ENCODE results near the gene TPD52L2.

DNA sequence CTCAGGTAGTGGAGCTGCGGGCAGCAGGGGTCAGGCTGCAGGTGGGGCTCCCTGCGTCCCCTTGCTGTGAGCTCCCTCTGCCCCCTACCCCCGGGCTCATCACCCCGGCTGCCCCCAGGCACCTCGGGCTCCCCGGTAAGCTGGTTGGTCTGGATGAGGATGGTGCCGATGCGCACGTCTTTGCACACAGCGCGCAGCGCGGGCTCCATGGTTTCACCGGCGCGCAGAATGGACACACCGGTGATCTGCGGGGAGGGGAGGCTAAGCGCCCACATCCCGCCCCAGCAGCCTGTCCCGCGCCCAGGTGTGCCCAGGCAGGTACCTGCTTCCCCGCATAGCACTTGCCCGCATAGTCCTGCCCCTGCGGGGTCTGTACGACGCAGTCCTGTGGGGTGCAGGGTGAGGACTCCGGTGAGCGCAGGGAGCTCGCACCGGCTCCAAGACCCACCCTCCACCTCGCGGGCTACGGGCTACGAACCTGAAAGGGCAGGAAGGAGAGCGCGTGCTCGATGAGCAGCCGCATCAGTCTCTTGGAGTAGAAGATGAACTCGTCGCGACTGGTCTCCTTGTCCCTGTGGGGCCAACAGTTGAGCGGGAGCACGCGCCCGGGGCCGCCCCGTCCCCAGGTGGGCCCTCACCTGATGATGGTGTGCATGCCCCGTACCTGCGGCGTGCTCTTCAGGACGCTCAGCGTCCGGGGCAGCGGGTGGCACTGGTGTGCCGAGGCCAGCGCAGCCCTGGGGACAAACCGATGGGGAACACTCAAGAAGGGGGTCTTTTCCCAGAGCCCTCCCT lies 75.6 kb downstream of the TPD52L2 start:
- TF ChIP-seq, protein P1, sequence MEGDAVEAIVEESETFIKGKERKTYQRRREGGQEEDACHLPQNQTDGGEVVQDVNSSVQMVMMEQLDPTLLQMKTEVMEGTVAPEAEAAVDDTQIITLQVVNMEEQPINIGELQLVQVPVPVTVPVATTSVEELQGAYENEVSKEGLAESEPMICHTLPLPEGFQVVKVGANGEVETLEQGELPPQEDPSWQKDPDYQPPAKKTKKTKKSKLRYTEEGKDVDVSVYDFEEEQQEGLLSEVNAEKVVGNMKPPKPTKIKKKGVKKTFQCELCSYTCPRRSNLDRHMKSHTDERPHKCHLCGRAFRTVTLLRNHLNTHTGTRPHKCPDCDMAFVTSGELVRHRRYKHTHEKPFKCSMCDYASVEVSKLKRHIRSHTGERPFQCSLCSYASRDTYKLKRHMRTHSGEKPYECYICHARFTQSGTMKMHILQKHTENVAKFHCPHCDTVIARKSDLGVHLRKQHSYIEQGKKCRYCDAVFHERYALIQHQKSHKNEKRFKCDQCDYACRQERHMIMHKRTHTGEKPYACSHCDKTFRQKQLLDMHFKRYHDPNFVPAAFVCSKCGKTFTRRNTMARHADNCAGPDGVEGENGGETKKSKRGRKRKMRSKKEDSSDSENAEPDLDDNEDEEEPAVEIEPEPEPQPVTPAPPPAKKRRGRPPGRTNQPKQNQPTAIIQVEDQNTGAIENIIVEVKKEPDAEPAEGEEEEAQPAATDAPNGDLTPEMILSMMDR (IDR thresholded peaks at IDR 0.05): no peak
- TF ChIP-seq EZH2 (IDR thresholded peaks at IDR 0.05; ENCODE audit: borderline replicate concordance, insufficient read depth, low read depth, low read length, poor library complexity, severe bottlenecking): no peak
